Lower leg skin (tissue), 4 donors: ENCODE data around the gene NOX1. TPM values are rescaled to one million over a fixed set of nuclear protein-coding genes. Genes with fewer than 3 reads are reported as not detected.
A peak's percentile ranks its signal among the peaks of the same experiment; 100 is the strongest.

Experiments used
- DNase-seq, 2 donors: peaks; one replicate each; pipeline ENCODE4 v3.0.0-alpha.2; 2019; ENCODE audit warnings: low spot score in 2 of 2
- H3K4me3 ChIP-seq: fragments of 200-600 bp; sonication (generic); 2 replicates; pipeline ENCODE4 v1.5.1; 2017; ENCODE audit warnings: mild to moderate bottlenecking, low read depth; ENCODE audit not compliant: poor library complexity, severe bottlenecking
- POLR2A ChIP-seq, 2 donors: fragments of 450-650 bp; IDR thresholded peaks; one replicate each; pipeline ENCODE4 v1.6.1; 2016 to 2017; ENCODE audit warnings: antibody characterized with exemption in 2 of 2, mild to moderate bottlenecking in 1 of 2, moderate library complexity in 1 of 2
- WGBS, 2 donors: methylation state at CpG; one replicate each; pipeline ENCODE4 v1.1.5; 2018; 5-methylcytosine and 5-hydroxymethylcytosine counted together
- intact Hi-C: fragments of 100-400 bp; cut with DNase I; formaldehyde crosslinking; loops from one replicate; pipeline ENCODE4 v1.15.0; 2023; ENCODE audit warnings: low total_unique reads
- total RNA-seq, 4 donors: library from RNA; depleted of rRNA; stranded (reverse); fragments of >200 nt; gene quantifications; one replicate each; pipeline ENCODE4 v1.1.0, GENCODE V29; 2016
- TF ChIP-seq, protein P1 (sequence below), 3 donors: fragments of 450-650 bp; IDR thresholded peaks; one replicate each; pipeline ENCODE4 v1.5.1; 2016; ENCODE audit warnings: antibody characterized with exemption in 3 of 3, mild to moderate bottlenecking in 3 of 3, moderate library complexity in 2 of 3

The NOX1 gene
- total RNA-seq, 4 donors from 2014 or later = 0.84 to 1.9 TPM; not detected in 2

DNA sequence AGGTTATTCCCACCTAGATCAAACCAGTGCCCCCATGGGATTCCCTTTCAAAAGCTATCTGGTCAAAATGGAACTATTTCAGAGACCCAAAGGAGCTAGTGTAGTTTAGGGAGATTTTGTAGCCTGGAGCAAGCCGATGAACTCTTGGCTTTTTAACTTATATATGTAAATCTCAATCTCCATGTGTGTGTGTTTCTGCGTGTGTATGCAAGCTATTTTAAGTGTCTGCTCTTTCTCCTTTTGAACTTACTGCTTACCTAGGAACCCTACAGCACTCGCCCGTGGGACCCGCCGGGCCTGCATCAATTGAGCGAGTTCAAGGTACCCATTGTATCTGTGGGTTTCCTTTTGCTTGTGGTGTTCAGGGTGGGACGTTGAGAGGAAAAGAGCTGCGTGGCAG lies 43.6 kb downstream of the NOX1 start:
- H3K4me3 ChIP-seq = no peak overlapping the region
- WGBS, 2 donors = 90 to 93% methylated on average over 9 of the region's 9 CpGs
- no peak for DNase-seq
- TF ChIP-seq, protein P1, sequence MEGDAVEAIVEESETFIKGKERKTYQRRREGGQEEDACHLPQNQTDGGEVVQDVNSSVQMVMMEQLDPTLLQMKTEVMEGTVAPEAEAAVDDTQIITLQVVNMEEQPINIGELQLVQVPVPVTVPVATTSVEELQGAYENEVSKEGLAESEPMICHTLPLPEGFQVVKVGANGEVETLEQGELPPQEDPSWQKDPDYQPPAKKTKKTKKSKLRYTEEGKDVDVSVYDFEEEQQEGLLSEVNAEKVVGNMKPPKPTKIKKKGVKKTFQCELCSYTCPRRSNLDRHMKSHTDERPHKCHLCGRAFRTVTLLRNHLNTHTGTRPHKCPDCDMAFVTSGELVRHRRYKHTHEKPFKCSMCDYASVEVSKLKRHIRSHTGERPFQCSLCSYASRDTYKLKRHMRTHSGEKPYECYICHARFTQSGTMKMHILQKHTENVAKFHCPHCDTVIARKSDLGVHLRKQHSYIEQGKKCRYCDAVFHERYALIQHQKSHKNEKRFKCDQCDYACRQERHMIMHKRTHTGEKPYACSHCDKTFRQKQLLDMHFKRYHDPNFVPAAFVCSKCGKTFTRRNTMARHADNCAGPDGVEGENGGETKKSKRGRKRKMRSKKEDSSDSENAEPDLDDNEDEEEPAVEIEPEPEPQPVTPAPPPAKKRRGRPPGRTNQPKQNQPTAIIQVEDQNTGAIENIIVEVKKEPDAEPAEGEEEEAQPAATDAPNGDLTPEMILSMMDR (IDR thresholded peaks at IDR 0.05) = no peak
- no peak for TF ChIP-seq POLR2A (IDR thresholded peaks at IDR 0.05)
- intact Hi-C loops = no loop called here

DNA sequence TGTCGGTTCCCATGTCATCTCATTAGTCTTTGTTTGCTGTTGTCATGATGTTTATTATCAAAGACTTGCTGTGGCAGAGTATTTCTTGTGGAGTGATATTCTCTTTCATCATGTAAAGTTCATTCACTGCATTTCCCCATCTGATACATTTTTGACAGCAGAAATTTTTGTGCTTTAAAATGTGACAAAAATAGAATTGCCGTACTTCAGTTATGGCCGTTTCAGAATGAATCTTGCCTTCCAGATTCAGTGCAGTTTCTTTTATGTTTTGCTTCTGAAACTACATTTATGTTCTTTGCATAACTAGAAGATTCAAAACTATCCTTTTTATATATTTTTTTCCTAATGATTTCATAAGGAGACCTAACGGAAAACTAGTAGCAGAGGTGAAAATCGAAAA lies 44.0 kb downstream of the NOX1 start:
- H3K4me3 ChIP-seq = no peak overlapping the region
- TF ChIP-seq, protein P1 (IDR thresholded peaks at IDR 0.05) = no peak
- no peak for TF ChIP-seq POLR2A (IDR thresholded peaks at IDR 0.05)
- DNase-seq = no peak
- 85 to 90% methylated on average over 5 of the region's 5 CpGs for WGBS, 2 donors
- intact Hi-C loops = no loop called here

DNA sequence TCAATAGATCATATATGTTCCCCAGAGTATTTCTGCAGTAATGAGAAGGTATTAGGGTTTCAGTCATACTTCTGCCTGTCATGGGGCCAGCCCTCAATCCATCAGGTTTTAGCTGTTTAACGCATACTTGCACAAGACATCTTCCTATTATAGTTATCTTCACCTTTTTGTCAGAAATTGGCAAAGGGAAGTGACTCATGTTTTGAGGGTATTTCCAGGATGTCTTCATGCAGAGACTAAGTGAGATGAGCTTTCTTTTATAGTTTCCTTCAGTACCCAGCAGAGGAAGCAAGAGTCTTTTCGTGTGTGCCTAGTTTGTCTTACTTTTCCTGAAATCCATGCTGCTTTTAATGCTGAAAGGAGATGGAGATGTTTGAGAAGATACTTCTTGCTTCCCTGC lies 44.4 kb downstream of the NOX1 start:
- TF ChIP-seq, protein P1 (IDR thresholded peaks at IDR 0.05) = no peak
- TF ChIP-seq POLR2A (IDR thresholded peaks at IDR 0.05) = no peak
- WGBS, 2 donors = 58 to 68% methylated on average over 2 of the region's 2 CpGs
- DNase-seq = no peak
- intact Hi-C loops = no loop called here
- H3K4me3 ChIP-seq = no peak overlapping the region

DNA sequence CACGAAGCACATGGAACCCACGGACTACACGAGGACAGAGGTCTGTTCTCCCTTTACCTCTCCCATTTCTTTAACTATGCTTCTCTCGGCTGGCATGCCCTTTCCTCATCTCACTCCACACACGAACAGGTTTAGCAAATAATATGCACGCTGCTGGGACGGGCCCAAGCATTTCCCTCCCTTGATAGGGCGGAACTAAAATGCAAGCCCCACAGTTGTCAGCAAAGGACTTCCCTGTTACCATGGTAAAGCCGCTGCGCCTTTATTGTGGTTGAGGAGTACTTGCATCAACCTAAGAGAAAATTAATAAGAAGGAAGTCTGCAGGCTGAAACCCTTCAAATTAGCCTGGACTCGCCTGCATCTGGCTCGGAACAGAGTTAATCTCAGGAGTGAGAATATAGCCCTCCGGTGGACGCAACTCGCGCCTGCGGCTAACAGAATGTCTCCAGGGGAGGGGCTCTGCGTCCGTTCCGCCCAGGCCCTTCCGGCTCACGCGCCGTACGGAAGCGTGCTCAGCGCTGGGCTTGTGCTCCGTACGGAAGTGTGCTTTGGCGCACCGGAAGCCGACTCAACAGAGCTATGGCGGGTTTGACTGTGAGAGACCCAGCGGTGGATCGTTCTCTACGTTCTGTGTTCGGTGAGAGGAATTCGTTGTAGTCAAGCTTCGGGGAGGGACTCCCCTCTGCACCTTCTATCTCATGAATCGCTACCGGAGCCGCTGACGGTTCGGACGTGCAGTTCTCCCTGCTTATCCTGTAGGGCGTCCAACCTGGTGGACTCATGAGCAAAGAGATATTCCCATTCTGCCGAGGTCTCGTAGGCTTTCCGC lies 54.1 kb downstream of the NOX1 start, which contains the start of gene CSTF2:
Gene CSTF2 (plus strand): TSS at position 555 of the 830 bp plus-strand sequence. CDS start 26 bp downstream, at position 581.
- TF ChIP-seq, protein P1 (IDR thresholded peaks at IDR 0.05) = no peak
- no peak for TF ChIP-seq POLR2A (IDR thresholded peaks at IDR 0.05)
- peak within 1 kb of the TSS; percentile 45 for H3K4me3 ChIP-seq
- intact Hi-C loops = no loop called here
- DNase-seq = peak; percentile 50 to 94
- WGBS, 2 donors = 0 to 33% methylated on average over 11 to 49 of the region's 49 CpGs

DNA sequence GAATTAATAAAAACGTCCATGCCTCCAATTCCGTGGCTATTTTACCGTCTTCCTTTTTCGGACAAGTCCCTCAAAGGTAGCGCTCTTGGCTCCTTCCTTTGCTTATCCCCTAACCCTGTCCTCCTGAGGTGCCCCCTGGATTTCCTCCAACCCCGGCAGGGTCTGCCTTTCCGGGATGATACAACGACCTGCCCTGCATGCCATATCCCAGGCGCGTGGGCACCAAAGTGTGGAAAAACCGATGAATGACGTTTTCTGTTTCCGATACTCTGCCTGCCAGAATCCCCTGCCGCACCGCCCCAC lies 54.7 kb downstream of the NOX1 start:
- WGBS, 2 donors = 6 to 49% methylated on average over 15 of the region's 15 CpGs
- TF ChIP-seq, protein P1 (IDR thresholded peaks at IDR 0.05) = no peak
- TF ChIP-seq POLR2A (IDR thresholded peaks at IDR 0.05) = no peak
- DNase-seq = no peak
- intact Hi-C loops = no loop called here
- H3K4me3 ChIP-seq = peak overlapping the region; percentile 45
